ENCODE results near the gene SLC1A2.

DNA sequence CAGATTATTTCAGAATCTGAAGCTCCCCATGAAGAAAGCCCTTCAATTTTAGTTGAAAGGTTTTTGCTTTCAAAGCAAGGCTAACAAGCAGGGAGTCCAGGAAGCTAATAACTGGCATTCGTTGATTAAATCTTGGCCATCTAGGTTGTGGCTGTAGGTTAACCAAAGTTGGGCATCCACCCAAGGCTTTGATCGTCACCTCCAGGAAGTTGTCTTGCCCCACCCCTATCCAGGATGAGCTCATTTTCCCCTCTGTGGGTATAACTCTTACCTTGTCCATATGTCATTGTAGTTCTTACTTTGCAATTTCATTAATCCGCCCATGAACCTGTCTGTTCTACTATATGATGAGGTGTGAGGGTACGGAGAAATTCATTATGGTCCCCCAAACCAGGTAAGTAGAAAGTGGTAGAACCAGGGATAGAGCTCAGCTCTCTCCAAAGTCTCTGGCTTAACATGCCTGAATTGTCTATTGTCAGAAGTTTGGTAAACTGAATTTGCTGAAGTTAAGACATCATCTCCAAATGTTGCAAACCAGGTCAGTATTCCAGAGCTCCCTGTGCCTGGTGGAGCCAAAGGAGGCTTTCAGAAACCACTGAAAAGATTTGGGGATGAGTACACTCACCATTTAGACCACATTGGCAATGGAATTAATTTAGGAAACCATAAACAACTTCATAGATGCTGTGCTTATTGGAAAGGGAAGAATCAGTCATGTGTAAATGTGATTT is 183.3 kb downstream of the SLC1A2 start:
- TF ChIP-seq POLR2A (IDR thresholded peaks at IDR 0.05; ENCODE audit: low read depth, low read length) (no peak), EZH2 (IDR thresholded peaks at IDR 0.05; ENCODE audit: borderline replicate concordance, low read depth, low read length, severe bottlenecking) (no peak), POLR2AphosphoS5 (IDR thresholded peaks at IDR 0.05; ENCODE audit: insufficient read depth, low read depth, low read length) (no peak), MYC (IDR thresholded peaks at IDR 0.05; ENCODE audit: low read depth, low read length) (no peak), FOS (IDR thresholded peaks at IDR 0.05; ENCODE audit: borderline replicate concordance, insufficient read depth, low read length) (no peak), GATA2 (IDR thresholded peaks at IDR 0.05; ENCODE audit: insufficient read depth, insufficient read length, low read depth, low read length) (no peak), JUN (IDR thresholded peaks at IDR 0.05; ENCODE audit: borderline replicate concordance, insufficient read depth, insufficient read length, low read depth) (no peak)
- TF ChIP-seq, protein P1, sequence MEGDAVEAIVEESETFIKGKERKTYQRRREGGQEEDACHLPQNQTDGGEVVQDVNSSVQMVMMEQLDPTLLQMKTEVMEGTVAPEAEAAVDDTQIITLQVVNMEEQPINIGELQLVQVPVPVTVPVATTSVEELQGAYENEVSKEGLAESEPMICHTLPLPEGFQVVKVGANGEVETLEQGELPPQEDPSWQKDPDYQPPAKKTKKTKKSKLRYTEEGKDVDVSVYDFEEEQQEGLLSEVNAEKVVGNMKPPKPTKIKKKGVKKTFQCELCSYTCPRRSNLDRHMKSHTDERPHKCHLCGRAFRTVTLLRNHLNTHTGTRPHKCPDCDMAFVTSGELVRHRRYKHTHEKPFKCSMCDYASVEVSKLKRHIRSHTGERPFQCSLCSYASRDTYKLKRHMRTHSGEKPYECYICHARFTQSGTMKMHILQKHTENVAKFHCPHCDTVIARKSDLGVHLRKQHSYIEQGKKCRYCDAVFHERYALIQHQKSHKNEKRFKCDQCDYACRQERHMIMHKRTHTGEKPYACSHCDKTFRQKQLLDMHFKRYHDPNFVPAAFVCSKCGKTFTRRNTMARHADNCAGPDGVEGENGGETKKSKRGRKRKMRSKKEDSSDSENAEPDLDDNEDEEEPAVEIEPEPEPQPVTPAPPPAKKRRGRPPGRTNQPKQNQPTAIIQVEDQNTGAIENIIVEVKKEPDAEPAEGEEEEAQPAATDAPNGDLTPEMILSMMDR (IDR thresholded peaks at IDR 0.05; ENCODE audit: extremely low read depth in 1 of 2, insufficient read depth in 1 of 2, low read depth in 1 of 2, low read length in 2 of 2) = no peak
- TF ChIP-seq, protein P2, sequence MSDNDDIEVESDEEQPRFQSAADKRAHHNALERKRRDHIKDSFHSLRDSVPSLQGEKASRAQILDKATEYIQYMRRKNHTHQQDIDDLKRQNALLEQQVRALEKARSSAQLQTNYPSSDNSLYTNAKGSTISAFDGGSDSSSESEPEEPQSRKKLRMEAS (IDR thresholded peaks at IDR 0.05; ENCODE audit: insufficient read depth, insufficient read length) = no peak

Measured in endothelial cell of umbilical vein (primary cell).